MCF 10A (cell line): Measurements from ENCODE around the gene CUL7. TPM values are rescaled to one million over a fixed set of nuclear protein-coding genes. Genes with fewer than 3 reads are reported as not detected.

ENCODE experiments used
- BruUV-seq: library from RNA; stranded (reverse); fragments of 400-500 nt; replicated peaks from 2 replicates; lab custom pipeline; 2021; lab: Mats Ljungman, UMichigan
- CTCF ChIA-PET: fragments of 300-600 bp; sonication (Branson Sonifier 250); formaldehyde crosslinking; extraction: SDS; loops from one replicate; lab custom pipeline; 2021; ENCODE audit warnings: antibody characterized with exemption, inconsistent platforms; lab: Yijun Ruan, JAX
- POLR2A ChIA-PET: fragments of 300-600, 350-650 bp; sonication (Branson Sonifier 250); formaldehyde crosslinking; extraction: SDS; loops from one replicate; lab custom pipeline; 2020; ENCODE audit warnings: antibody characterized with exemption, inconsistent platforms; lab: Yijun Ruan, JAX
- DNase-seq: peaks from one replicate; pipeline ENCODE4 v3.0.0-alpha.2; 2018; ENCODE audit not compliant: unreplicated experiment
- H3K27ac Mint-ChIP-seq: one replicate; pipeline ENCODE4 v1.8.0; 2022; ENCODE audit warnings: mild to moderate bottlenecking, low read depth, mixed read lengths; ENCODE audit not compliant: unreplicated experiment
- H3K27me3 Mint-ChIP-seq: one replicate; pipeline ENCODE4 v1.8.0; 2022; ENCODE audit warnings: mixed read lengths; ENCODE audit not compliant: insufficient read depth, unreplicated experiment
- H3K36me3 Mint-ChIP-seq: one replicate; pipeline ENCODE4 v1.8.0; 2022; ENCODE audit warnings: mild to moderate bottlenecking, moderate library complexity, mixed read lengths; ENCODE audit not compliant: insufficient read depth, unreplicated experiment
- H3K4me1 Mint-ChIP-seq: one replicate; pipeline ENCODE4 v1.8.0; 2022; ENCODE audit warnings: mixed read lengths; ENCODE audit not compliant: insufficient read depth, unreplicated experiment
- H3K4me3 Mint-ChIP-seq: one replicate; pipeline ENCODE4 v1.8.0; 2022; ENCODE audit warnings: mild to moderate bottlenecking, moderate library complexity, mixed read lengths; ENCODE audit not compliant: unreplicated experiment
- H3K9me3 Mint-ChIP-seq: one replicate; pipeline ENCODE4 v1.8.0; 2022; ENCODE audit warnings: mixed read lengths; ENCODE audit not compliant: unreplicated experiment
- intact Hi-C: fragments of 100-400 bp; cut with micrococcal nuclease; formaldehyde crosslinking; loops from 2 replicates; pipeline ENCODE4 v1.14.1; 2022
- total RNA-seq: library from RNA; stranded (reverse); gene quantifications from 2 replicates; pipeline ENCODE4 v1.2.3, GENCODE V29; 2022
- TF ChIP-seq, protein P1 (sequence below): fragments of 200-600 bp; IDR thresholded peaks from one replicate; pipeline ENCODE4 v1.8.0; 2022; ENCODE audit warnings: antibody characterized with exemption, mild to moderate bottlenecking; ENCODE audit not compliant: unreplicated experiment

The CUL7 gene
- total RNA-seq, 1 experiment from 2014 or later: 22.7 TPM

DNA sequence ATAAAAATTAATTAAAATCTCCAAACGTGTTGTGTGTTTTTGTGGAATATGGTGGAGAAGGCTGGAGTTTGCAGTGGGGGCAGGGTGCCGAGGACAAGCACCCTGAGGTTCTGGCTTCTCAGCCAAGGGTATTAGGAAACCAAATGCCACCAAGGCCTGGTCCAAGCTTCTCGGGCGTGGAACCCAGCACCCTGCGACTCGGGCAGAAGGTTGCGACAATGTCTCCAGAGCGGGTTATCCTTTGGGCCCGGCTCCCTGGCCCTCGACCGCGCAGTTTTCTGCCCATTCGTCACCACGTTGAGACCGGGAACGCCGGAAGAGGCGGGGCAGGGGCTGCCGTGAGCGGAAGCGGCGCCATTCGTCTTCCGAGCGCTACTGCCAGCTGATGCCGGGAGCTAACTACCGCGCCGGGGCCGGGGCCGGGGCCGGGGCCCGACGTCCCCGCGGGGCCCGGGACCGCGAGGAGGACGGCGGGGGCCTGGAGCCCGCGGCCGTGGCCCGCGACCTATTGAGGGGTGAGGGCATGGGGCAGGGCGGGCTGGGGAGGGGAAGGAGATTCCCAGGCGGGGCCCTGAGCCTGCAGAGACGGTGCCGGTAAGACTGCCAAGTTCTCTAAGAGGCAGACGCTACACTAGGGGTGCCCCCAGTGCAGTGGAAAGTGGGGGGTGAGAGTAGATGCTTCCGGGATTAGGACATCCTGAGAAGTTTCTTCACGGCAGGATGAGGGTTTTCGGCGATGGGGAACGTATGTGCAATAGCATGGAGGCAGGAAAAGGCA is 32.2 kb downstream of the CUL7 start, which contains the start of gene RRP36:
TSS of gene RRP36 (plus strand) at position 354 of the 778 bp plus-strand sequence. CDS start at position 386, 32 bp downstream.
- TSS peak; percentile 82 for BruUV-seq
- peak; percentile 68 for DNase-seq
- peak within 1 kb of the TSS; percentile 57 for H3K27ac Mint-ChIP-seq
- H3K4me1 Mint-ChIP-seq: peaks cover 9% of the 10 kb centered on the region
- CTCF ChIA-PET: interaction anchor here (0.6 to 1.2 kb wide), 4 partner anchors 48 to 1060 kb away, joined by 3 to 5 read pairs (median 3); no protein-coding TSS in a partner anchor
- H3K9me3 Mint-ChIP-seq: no peaks in the 10 kb centered on the region
- peaks cover 55% of the 10 kb centered on the region for H3K36me3 Mint-ChIP-seq
- TF ChIP-seq, protein P1, sequence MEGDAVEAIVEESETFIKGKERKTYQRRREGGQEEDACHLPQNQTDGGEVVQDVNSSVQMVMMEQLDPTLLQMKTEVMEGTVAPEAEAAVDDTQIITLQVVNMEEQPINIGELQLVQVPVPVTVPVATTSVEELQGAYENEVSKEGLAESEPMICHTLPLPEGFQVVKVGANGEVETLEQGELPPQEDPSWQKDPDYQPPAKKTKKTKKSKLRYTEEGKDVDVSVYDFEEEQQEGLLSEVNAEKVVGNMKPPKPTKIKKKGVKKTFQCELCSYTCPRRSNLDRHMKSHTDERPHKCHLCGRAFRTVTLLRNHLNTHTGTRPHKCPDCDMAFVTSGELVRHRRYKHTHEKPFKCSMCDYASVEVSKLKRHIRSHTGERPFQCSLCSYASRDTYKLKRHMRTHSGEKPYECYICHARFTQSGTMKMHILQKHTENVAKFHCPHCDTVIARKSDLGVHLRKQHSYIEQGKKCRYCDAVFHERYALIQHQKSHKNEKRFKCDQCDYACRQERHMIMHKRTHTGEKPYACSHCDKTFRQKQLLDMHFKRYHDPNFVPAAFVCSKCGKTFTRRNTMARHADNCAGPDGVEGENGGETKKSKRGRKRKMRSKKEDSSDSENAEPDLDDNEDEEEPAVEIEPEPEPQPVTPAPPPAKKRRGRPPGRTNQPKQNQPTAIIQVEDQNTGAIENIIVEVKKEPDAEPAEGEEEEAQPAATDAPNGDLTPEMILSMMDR: no peak
- intact Hi-C loops: loop anchor here (1.0 kb wide), 1 partner anchor 120 kb away; no protein-coding TSS in a partner anchor
- H3K27me3 Mint-ChIP-seq: no peaks in the 10 kb centered on the region
- peak within 1 kb of the TSS; percentile 92 for H3K4me3 Mint-ChIP-seq
- POLR2A ChIA-PET: interaction anchor here (0.5 to 3.4 kb wide), 25 partner anchors 9 to 275 kb away, joined by 3 to 35 read pairs (median 4); partner anchors contain the start of genes CNPY3, CUL7, CUL9 and DNPH1

DNA sequence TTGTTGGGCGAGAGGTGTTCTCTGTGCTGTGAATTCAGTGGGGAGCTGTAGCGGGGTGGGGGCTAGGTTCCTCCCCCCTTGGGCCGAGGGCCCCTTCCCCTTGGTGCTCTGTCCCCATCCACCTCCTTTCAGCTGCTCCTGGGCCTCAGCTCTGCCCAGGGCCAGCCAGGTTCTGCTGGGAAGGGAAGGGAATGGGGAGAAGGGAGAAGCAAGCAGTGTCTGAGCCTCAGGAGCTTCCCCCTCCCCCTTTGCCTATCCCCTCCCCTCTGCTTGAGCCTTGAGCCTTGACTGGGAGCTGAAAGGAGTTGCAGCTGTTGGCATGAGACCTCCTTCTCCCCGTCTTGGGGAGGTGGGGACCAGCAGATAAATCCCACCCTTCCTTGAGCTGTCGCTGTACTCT is 32.8 kb downstream of the CUL7 start:
- BruUV-seq: no TSS peak
- Mint-ChIP-seq H3K27ac (peak overlapping the region; percentile 57), H3K36me3 (peaks cover 48% of the 10 kb centered on the region), H3K4me1 (peaks cover 14% of the 10 kb centered on the region), H3K4me3 (peak overlapping the region; percentile 92), H3K27me3 (no peaks in the 10 kb centered on the region), H3K9me3 (no peaks in the 10 kb centered on the region)
- POLR2A ChIA-PET: interaction anchor here (0.5 to 3.4 kb wide), 17 partner anchors 8 to 274 kb away, joined by 3 to 35 read pairs (median 6); partner anchors contain the start of genes CNPY3, CUL7, CUL9 and KLC4
- TF ChIP-seq, protein P1: no peak
- intact Hi-C loops: no loop called here
- DNase-seq: peak; percentile 5
- CTCF ChIA-PET: interaction anchor here (0.6 to 1.2 kb wide), 5 partner anchors 44 to 325 kb away, joined by 3 to 5 read pairs (median 3); no protein-coding TSS in a partner anchor

DNA sequence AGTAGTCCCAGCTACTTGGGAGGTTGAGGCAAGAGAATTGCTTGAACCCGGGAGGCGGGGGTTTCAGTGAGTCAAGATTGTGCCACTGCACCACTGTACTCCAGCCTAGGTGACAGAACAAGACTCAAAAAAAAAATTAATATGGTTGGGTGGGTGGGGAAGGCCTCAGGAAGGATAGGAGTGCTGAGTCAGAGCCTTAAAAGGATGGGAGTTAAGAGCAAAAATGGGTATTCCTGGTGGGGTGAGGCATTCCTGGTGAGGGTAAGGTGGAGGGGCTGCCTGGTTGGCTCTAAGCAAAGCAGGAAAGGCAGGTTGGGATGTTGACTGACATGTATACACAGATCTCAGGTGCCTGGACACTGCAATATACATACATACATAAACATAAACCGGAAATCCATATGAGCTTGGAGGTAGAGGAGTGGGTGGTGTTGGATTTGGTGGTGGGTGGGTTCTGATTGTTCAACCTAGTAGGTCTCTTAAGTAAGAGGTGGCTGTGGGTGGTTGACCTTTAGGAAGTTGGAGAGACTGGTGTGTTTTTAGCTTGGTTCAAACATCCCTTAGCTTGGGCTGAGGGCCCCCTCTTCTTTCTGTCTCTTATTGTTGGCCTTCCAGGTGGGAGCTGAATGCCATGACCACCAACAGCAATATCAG is 33.5 kb downstream of the CUL7 start:
- Mint-ChIP-seq H3K4me3 (no peak overlapping the region), H3K27me3 (no peaks in the 10 kb centered on the region), H3K4me1 (peaks cover 15% of the 10 kb centered on the region), H3K9me3 (no peaks in the 10 kb centered on the region), H3K36me3 (peaks cover 42% of the 10 kb centered on the region), H3K27ac (no peak overlapping the region)
- no TSS peak for BruUV-seq
- CTCF ChIA-PET: interaction anchor here (0.6 to 1.2 kb wide), 6 partner anchors 13 to 151 kb away, joined by 3 to 5 read pairs (median 4); no protein-coding TSS in a partner anchor
- intact Hi-C loops: no loop called here
- POLR2A ChIA-PET: interaction anchor here (0.7 to 3.4 kb wide), 12 partner anchors 12 to 273 kb away, joined by 3 to 35 read pairs (median 7); partner anchors contain the start of genes CNPY3, CUL7, CUL9 and KLC4
- DNase-seq: no peak
- TF ChIP-seq, protein P1: no peak
